KOPT-K1 (cell line): ENCODE data around the gene ZNF575.
"Not testable (repeated sequence)": the region's sequence is repeated elsewhere in the genome, so short reads cannot be mapped to it uniquely, and the experiment has no call there.

Experiments
- H3K27ac ChIP-seq: fragments of 200-600 bp; sonication (generic); 2 replicates; pipeline ENCODE4 v1.5.1; 2016; ENCODE audit warnings: antibody characterized with exemption, mild to moderate bottlenecking, low read depth, low read length; ENCODE audit not compliant: poor library complexity, severe bottlenecking
- H3K36me3 ChIP-seq: fragments of 200-600 bp; sonication (generic); 2 replicates; pipeline ENCODE4 v1.5.1; 2017; ENCODE audit warnings: antibody characterized with exemption, mild to moderate bottlenecking, low read length, moderate library complexity; ENCODE audit not compliant: insufficient read depth
- H3K9me3 ChIP-seq: fragments of 200-600 bp; sonication (generic); 2 replicates; pipeline ENCODE4 v1.5.1; 2017; ENCODE audit warnings: antibody characterized with exemption, low read length, mild to moderate bottlenecking; ENCODE audit not compliant: insufficient read depth, poor library complexity, severe bottlenecking

ZNF575 gene

DNA sequence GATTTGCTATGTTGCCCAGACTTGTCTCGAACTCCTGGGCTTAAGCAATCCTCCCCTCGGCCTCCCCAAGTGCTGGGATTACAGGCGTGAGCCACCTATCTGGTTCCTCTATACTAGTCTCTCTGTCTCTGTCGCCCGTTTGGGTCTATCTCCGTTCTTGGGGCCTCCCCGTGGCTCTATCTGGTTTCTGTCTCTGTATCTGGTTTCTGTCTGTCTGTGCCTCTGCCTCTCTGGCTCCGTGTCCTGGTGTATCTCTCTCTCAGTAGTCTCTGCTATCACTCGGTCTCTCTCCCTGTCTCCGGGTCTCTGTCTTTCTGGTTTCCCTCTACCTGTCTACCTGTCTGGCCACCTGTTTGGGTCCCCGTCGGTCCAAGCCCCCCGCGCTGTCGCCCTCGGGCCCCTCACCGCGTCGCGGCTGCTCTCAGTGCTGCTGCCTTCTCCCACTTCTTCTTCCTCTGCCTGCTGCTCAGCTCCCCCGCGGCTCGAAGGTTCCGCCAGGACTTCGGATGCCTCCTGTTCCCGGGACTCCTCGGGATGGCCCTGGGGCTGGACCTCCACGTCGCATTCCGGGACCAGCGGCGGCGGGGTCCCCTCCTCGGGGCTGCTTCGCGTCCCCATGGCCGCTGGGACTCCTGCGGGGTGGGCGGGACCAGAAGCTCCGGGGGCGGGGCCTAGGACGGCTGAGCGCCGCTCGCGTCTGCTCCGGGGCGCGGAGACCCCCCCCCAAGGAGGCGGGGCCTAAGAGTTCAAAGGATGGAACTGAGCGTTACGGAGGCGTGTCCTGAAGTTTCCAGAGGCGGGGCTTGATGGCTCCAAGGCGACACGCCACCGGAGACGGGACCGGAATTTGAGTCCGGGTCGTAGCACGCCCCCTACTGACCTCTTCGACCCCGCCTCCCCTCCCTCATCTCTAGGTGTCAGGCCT is 29.2 kb upstream of the ZNF575 start:
- peak overlapping the region; percentile 57 for H3K27ac ChIP-seq

DNA sequence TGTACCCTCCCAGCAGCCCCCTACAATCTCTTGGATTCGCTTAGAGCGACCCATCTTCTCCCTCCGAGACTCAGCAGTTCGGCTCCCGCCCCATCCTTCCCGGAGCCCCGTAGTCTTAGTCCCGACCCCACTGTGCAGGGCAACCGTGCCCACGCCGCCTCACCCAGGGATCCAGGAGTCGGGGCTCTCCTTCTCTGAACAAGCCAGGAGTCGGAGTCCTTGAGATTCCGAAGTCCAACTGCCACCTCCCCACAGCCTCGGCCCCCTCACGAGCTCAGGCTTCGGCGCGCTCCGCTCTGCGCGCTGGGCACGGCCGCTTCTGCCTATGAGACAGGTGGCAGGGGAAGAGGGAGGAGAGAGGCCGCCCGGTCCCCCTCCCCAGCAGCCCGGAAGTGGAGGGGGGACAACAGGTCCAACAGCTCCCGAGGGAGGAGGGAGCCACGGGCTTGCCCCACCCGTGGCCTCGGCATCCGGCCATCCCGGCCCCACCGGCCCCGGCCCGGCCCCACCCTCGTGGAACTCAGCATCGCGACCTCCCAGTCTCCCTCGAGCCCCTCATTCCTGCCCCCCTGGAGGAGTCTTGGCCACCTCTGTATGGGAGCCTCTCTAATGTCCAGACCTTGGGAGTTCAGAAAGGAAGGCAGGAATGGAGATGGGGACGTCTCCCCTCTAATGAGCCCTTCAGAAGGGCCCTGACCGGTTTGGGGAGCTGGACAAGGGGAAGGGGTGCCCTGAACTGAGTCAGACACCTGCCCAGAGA is 28.4 kb upstream of the ZNF575 start, which contains the start of gene PHLDB3:
Gene PHLDB3 (minus strand): TSS at position 321 of the 760 bp plus-strand sequence. CDS start 628 bp downstream, outside the sequence.
- no peaks in the 10 kb centered on the region for H3K9me3 ChIP-seq
- H3K36me3 ChIP-seq = 0 out of 2 replicates have a peak, but pooled peaks cover 5% of the 10 kb centered on the region
- H3K27ac ChIP-seq = peak within 1 kb of the TSS; percentile 57

More for the DNA sequence above, 29.2 kb upstream of the ZNF575 start:
- H3K9me3 ChIP-seq = no peaks in the 10 kb centered on the region
- H3K36me3 ChIP-seq = 0 out of 2 replicates have a peak, but pooled peaks cover 4% of the 10 kb centered on the region

DNA sequence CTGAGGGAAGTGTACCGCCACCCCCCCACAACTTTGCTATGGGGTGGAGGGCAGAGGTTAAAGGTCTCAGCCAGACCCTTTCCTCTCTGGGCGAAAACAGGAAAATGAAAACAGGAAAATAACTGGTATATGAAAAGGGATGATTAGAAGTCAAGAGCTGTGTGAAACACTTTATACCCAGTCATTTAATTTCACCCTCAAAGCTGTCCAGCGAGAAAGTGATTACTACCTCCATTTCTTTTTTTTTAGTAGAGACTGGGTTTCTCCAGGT is 27.9 kb upstream of the ZNF575 start:
- Histone ChIP-seq H3K27ac (peak overlapping the region; percentile 57), H3K36me3 (peaks cover 5% of the 10 kb centered on the region; the same call in 1 of the 2 replicates), H3K9me3 (no peaks in the 10 kb centered on the region)

DNA sequence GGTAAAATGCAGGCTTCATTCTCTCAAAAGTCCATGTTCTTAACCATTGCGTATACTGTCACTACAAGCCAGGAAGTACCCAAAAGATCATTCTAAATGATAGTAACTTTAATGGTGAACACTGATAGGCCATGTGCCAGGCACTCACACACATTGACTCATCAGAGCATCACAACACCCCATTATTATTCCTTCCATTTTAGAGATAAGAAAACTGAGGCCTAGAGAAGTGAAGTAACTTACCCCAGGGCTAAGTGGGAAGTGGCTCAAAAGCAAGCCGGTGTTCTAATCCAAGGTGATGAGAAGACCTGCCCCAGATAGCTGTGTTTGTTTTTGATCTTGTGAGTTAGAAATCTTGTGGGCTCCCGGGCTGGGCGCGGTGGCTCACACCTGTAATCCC is 27.0 kb upstream of the ZNF575 start:
- H3K9me3 ChIP-seq = no peaks in the 10 kb centered on the region
- no peak overlapping the region for H3K27ac ChIP-seq
- peaks cover 10% of the 10 kb centered on the region; the same call in 1 of the 2 replicates for H3K36me3 ChIP-seq

DNA sequence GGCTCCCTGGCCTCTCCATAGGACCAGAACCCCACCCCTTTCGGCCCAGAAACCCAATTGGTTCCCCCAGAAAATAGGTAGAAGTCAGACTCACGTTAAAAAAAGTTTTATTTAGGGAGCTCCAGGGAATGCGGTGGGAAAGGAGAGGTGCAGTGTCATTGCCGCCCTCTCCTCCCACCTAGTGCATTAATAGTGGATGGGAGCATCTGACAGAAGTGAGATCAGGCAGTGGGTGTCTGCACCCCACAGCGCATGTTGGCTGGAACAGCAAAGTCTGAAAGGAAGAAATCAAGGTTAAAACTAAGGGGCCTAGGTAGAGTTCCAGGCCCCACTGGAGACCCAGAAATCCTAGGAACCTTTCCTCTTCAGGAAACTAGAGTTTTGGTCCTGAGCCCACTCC is 26.4 kb upstream of the ZNF575 start:
- peaks cover 10% of the 10 kb centered on the region; the same call in 1 of the 2 replicates for H3K36me3 ChIP-seq
- no peak overlapping the region for H3K27ac ChIP-seq
- no peaks in the 10 kb centered on the region for H3K9me3 ChIP-seq

DNA sequence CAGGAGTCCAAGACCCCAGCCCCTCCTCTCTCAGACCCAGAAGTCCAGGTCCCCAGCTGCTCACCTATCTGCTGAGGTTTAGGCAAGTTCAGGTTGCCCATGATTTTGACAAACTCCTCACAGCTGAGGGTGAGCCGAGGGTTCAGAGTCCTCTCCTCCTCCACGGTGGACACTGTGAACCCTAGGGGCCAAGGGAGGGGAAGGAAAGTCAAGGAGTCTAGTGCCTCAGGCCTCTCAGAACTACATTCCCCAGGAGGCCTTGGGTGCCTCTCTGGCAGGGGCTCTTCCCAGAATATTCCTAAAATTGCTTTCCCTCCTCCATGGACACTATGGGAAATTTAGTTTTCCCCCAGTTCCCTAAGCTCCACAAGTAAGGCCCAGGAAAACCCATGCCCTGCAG is 25.1 kb upstream of the ZNF575 start:
- H3K27ac ChIP-seq = no peak overlapping the region
- H3K9me3 ChIP-seq = no peaks in the 10 kb centered on the region
- H3K36me3 ChIP-seq = peaks cover 10% of the 10 kb centered on the region; the same call in 1 of the 2 replicates

DNA sequence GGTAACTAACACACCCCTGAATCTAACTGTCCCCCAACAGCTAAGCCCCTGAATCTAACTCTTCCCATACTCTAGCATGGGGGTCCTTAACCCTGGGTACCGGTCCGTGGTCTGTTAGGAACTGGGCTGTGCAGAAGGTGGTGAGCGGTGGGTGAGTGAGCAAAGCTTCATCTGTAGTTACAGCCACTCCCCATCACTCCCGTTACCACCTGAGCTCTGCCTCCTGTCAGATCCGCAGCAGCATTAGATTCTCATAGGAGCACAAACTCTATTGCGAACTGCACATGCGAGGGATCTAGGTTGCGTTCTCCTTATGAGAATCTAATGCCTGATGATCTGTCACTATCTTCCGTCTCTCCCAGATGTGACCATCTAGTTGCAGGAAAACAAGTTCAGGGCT is 22.3 kb upstream of the ZNF575 start:
- H3K27ac ChIP-seq = no peak overlapping the region
- H3K36me3 ChIP-seq = peaks cover 10% of the 10 kb centered on the region; the same call in 1 of the 2 replicates
- no peaks in the 10 kb centered on the region for H3K9me3 ChIP-seq

DNA sequence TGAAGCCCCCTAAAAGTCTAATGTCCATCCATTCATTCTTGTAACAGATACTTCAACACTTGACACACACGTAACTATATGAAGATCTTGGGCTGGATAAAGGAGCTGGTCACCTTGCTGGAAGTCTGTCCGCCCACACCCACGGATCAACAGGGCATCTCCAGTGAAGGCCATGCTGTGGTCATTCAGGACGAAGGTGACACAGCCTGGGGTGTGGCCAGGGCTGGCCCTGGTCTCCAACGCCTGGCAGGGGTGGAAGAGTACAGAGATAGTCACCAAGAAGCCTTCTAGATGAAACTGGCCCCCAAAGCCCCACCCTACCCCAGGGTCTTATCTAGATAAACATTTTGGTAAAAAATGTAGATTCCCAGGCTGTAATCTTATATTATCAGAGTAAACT is 21.7 kb upstream of the ZNF575 start:
- no peak overlapping the region for H3K27ac ChIP-seq
- peaks cover 10% of the 10 kb centered on the region; the same call in 1 of the 2 replicates for H3K36me3 ChIP-seq

DNA sequence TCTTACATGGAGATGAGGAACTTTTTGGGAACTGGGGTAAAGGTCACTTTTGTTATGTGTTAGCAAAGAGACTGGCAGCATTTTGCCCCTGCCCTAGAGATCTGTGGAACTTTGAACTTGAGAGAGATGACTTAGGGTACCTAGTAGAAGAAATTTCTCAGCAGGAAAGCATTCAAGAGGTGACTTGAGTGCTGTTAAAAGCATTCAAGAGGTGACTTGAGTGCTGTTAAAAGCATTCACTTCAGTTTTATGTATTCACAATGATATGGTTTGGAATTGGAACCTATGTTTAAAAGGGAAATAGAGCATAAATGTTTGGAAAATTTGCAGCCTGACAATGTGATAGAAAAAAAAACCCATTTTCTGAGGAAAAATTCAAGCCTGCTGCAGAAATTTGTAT is 20.6 kb upstream of the ZNF575 start:
- not testable (repeated sequence) for H3K36me3 ChIP-seq, H3K27ac ChIP-seq, H3K9me3 ChIP-seq

More for the DNA sequence above, 21.7 kb upstream of the ZNF575 start:
- no peaks in the 10 kb centered on the region for H3K9me3 ChIP-seq

DNA sequence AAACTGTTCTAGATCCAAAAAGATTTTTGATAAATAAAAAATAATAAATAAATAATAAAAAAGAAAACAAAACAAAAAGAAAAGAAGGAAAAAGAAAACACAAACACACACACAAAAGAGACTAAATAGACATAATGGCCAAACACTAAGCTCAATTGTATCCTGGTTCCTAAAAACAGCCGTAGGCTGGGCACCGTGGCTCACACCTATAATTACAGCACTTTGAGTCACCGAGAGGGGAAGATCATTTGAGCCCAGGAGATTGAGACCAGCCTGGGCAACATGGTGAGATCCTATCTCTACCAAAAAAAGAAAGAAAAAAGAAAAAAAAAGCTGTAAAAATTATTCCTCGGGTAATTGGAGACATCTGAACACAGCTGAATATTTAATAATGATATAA is 14.9 kb upstream of the ZNF575 start:
- no peaks in the 10 kb centered on the region for H3K36me3 ChIP-seq
- H3K9me3 ChIP-seq = no peaks in the 10 kb centered on the region
- no peak overlapping the region for H3K27ac ChIP-seq

DNA sequence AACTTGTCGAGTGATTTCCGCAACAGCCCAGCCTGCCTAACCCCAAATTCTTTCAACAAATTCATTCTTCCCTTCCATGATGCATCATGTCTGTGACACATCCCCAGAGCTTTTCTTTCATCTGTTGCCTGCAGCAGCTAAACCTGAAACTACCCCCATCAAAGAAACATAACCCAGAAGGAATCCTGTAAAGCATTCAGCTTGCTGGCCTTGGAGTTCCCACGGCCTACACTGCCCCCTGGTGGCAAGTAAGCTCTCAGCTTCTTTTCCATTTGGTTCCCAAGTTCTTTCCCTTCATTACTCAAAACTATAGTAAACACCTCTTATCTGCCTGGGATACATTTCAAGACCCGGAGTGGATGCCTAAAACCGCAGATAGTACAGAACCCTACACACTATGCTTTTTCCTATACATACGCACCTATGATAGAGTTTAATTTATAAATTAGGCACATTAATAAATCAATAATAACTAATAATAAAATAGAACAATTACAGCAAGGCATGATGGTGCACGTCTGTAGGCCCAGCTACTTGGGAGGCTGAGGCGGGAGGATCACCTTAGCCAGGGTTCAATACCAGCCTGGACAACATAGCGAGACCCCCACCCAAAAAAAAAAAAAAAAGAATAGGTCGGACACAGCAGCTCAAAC is 13.4 kb upstream of the ZNF575 start:
- H3K36me3 ChIP-seq = no peaks in the 10 kb centered on the region
- no peak overlapping the region for H3K27ac ChIP-seq
- no peaks in the 10 kb centered on the region for H3K9me3 ChIP-seq

DNA sequence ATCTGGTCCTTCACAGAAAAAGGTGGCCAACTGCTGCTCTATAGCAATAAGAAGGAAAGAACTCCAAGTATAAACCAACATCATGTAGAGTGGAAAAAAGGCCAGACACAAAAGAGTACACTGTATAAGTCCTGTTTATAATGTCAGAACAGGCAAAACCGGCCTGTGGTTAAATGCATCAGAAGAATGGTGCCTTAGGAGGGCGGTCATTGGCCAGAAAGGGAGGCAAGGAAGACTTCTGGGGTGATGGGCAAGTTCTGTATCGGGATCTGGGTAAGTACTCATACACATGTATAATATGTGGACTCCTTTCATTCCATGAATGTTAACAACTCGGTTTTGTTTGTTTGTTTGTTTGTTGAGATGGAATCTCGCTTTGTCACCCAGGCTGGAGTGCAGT is 10.1 kb upstream of the ZNF575 start:
- Histone ChIP-seq H3K27ac (no peak overlapping the region), H3K36me3 (no peaks in the 10 kb centered on the region), H3K9me3 (no peaks in the 10 kb centered on the region)

DNA sequence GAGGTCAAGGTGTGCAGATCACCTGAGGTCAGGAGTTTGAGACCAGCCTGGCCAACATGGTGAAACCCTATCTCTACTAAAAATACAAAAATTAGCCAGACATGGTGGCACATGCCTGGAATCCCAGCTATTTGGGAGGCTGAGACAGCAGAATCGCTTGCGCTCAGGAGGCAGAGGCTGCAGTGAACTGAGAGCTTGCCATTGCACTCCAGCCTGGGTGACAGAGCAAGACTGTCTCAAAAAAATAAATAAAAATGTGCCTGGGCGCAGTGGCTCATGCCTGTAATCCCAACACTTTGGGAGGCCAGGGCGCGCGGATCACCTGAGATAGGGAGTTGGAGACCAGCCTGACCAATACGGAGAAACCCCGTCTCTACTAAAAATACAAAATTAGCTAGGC is 9.3 kb upstream of the ZNF575 start:
- H3K36me3 ChIP-seq, H3K9me3 ChIP-seq, H3K27ac ChIP-seq: not testable (repeated sequence)

DNA sequence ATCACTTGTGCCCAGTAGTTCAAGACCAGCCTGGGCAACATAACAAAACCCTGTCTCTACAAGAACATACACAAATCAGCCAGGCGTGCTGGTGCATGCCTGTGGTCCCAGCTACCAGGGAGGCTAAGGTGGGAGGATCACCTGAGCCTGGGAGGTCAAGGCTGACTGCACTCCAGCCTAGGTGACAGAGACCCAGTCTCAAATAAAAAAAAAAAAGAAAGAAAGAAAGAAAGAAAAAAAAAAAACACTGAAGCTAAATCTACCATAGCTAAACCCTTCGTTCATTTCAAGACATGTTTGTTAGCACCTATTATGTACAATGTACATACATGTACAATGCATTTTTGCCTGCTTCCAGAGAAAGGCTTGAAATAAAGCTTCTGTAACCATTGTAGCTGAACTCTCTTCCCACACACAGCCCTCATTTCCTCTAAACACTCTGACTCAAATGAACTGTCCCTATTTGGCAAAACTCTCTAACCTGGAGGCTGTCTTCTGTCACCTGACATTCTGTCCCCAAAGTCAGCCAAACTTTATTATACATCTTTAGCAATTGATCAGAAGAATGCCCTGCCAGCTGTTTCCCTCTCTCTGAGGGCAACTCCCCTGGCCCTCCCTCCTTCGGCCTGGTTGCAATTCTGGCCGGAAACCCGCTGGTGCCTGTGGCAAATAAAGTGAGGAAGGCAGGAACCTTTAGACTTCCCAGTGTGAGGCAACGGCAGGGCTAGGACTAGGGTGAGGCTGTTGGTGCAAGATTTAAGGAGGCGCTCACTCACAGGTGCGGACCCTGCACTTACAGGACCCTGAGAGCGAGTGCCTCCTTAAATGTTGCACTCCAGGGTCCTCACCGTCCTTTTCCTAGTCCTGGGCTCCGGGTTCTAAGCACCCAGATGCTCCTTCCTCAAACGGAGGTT is 7.8 kb upstream of the ZNF575 start:
- H3K27ac ChIP-seq = peak overlapping the region; percentile 50
- no peaks in the 10 kb centered on the region for H3K9me3 ChIP-seq
- no peaks in the 10 kb centered on the region for H3K36me3 ChIP-seq
